ENCODE results near the gene GHRL. TPM values are rescaled to one million over a fixed set of nuclear protein-coding genes. Genes with fewer than 3 reads are reported as not detected.
"Not testable (repeated sequence)": the region's sequence is repeated elsewhere in the genome, so short reads cannot be mapped to it uniquely, and the experiment has no call there.

The GHRL gene
- total and polyA plus RNA-seq, 9 donors: 0.39 to 3.7 (median 0.76) TPM

DNA sequence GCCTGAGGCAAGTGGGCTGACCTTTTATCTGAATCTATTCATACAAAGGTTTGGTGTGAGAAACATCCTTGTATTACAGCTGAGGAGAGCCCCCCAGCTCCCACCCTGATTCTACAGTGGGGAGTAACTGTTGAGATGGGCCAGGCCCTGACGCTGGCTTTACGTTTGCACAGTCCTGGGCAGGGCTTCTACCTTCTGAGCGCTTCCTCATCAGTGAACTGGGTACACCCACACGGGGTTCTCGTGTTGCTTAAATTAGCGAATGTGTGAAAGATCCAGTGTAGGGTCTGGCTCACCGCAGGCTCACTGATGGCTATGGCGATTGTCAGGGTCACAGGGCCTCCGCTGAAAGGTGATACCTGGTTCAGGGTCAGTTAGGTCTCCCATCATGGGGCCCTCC lies 7.3 kb upstream of the GHRL start:
- H3K4me1 ChIP-seq (ENCODE audit: control insufficient read depth, insufficient read depth, low read length): no peaks in the 10 kb centered on the region
- H3K27ac ChIP-seq (ENCODE audit: low read length): no peak overlapping the region
- H3K27me3 ChIP-seq (ENCODE audit: control insufficient read depth, insufficient read depth, low read length): no peaks in the 10 kb centered on the region
- H3K9me3 ChIP-seq (replicated peaks; ENCODE audit: control insufficient read depth, low read depth, low read length): no peaks in the 10 kb centered on the region
- DNase-seq: no peak
- 74% methylated on average over 9 of the region's 9 CpGs for WGBS (ENCODE audit: insufficient coverage)
- no peak overlapping the region for H3K4me3 ChIP-seq (ENCODE audit: low read length)
- peaks cover 48% of the 10 kb centered on the region for H3K36me3 ChIP-seq (ENCODE audit: control insufficient read depth, insufficient read depth, low read length)

DNA sequence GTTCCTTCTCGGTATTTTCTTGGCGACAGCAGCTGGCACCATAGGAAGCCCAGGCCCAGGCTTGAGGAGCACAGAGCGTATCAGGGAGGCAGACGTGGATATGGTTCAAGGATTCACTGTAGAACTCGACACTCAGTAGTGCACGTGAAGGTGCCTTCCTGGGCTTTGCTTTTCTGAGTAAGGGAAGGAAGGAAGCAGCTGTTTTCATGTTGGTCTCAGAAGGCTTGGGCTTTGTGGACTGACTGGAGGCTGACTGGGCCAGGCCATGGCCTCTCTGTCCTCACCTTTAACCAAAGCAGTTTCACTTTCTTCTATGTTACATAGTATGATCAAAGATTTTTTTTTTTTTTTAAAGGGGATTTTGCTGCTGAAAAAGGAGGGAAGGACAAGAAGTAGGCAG lies 6.9 kb upstream of the GHRL start:
- Histone ChIP-seq H3K36me3 (ENCODE audit: control insufficient read depth, insufficient read depth, low read length) (peaks cover 44% of the 10 kb centered on the region), H3K27ac (ENCODE audit: low read length) (no peak overlapping the region)
- 30% methylated on average over 5 of the region's 6 CpGs for WGBS (ENCODE audit: insufficient coverage)

DNA sequence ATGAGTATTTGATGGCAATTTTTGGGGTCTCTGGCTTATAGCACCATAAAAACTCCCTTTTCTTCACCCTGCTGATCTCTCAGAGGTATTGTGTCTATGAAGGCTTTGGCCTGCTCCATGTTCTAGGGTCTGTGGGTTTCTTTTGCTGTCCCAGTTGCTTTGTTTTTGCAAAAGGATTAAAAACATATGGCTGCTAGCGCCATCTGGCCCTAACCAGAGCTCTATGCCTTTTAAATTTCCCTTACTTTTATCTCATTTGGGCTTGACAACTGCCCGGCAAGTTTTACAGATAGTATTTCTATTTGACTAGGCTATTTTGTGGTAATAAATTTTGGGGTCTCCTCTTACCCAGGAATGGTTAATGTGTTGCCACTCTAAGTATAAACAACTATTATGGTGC lies 6.4 kb upstream of the GHRL start:
- no peak for DNase-seq
- H3K36me3 ChIP-seq (ENCODE audit: control insufficient read depth, insufficient read depth, low read length): peaks cover 38% of the 10 kb centered on the region
- H3K27ac ChIP-seq (ENCODE audit: low read length): no peak overlapping the region
- no peak overlapping the region for H3K4me3 ChIP-seq (ENCODE audit: low read length)
- no peaks in the 10 kb centered on the region for H3K27me3 ChIP-seq (ENCODE audit: control insufficient read depth, insufficient read depth, low read length)
- WGBS (ENCODE audit: insufficient coverage): no CpG with 5 or more reads among the region's 2 CpGs
- H3K4me1 ChIP-seq (ENCODE audit: control insufficient read depth, insufficient read depth, low read length): no peaks in the 10 kb centered on the region
- no peaks in the 10 kb centered on the region for H3K9me3 ChIP-seq (replicated peaks; ENCODE audit: control insufficient read depth, low read depth, low read length)

More for the DNA sequence above, 6.9 kb upstream of the GHRL start:
- DNase-seq: no peak
- H3K4me3 ChIP-seq (ENCODE audit: low read length): no peak overlapping the region
- no peaks in the 10 kb centered on the region for H3K9me3 ChIP-seq (replicated peaks; ENCODE audit: control insufficient read depth, low read depth, low read length)
- no peaks in the 10 kb centered on the region for H3K4me1 ChIP-seq (ENCODE audit: control insufficient read depth, insufficient read depth, low read length)
- no peaks in the 10 kb centered on the region for H3K27me3 ChIP-seq (ENCODE audit: control insufficient read depth, insufficient read depth, low read length)

DNA sequence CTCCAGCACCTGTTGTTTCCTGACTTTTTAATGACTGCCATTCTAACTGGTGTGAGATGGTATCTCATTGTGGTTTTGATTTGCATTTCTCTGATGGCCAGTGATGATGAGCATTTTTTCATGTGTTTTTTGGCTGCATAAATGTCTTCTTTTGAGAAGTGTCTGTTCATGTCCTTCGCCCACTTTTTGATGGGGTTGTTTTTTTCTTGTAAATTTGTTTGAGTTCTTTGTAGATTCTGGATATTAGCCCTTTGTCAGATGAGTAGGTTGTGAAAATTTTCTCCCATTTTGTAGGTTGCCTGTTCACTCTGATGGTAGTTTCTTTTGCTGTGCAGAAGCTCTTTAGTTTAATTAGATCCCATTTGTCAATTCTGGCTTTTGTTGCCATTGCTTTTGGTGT lies 5.3 kb upstream of the GHRL start:
- DNase-seq; H3K27ac ChIP-seq (ENCODE audit: low read length); H3K9me3 ChIP-seq (replicated peaks; ENCODE audit: control insufficient read depth, low read depth, low read length); H3K4me1 ChIP-seq (ENCODE audit: control insufficient read depth, insufficient read depth, low read length); H3K4me3 ChIP-seq (ENCODE audit: low read length); H3K27me3 ChIP-seq (ENCODE audit: control insufficient read depth, insufficient read depth, low read length): not testable (repeated sequence)
- H3K36me3 ChIP-seq (ENCODE audit: control insufficient read depth, insufficient read depth, low read length): peaks cover 27% of the 10 kb centered on the region
- WGBS (ENCODE audit: insufficient coverage): no CpG with 5 or more reads among the region's 1 CpG

DNA sequence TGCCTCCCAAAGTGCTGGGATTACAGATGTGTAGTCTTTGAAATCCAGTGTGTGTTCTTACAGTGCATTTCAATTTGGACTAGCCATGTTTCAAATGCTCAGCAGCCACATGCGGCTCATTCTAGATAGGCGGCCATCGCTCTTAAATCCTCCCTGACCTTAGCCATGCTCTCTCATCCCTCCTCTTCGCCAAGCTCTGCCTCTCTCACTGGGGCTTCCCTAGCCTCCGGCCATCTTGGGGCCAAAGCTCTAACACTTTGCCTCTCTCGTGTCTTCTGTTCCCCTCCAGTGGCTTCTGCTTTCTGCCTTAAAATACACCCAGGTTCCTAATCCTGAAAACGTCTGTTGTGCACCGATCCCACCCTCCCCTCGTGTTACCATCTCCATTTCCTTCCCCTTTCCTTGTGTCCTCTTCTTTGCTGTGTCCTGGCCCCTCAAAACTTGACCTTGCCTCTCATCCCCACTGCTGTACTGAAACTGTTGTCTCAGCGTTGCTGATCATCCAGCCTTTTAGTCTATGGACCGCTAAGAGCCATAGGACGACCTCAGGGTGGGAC lies 1.4 kb upstream of the GHRL start:
- Histone ChIP-seq H3K4me1 (ENCODE audit: control insufficient read depth, insufficient read depth, low read length) (no peaks in the 10 kb centered on the region), H3K9me3 (replicated peaks; ENCODE audit: control insufficient read depth, low read depth, low read length) (no peaks in the 10 kb centered on the region), H3K27me3 (ENCODE audit: control insufficient read depth, insufficient read depth, low read length) (no peaks in the 10 kb centered on the region), H3K27ac (ENCODE audit: low read length) (no peak overlapping the region), H3K4me3 (ENCODE audit: low read length) (no peak overlapping the region), H3K36me3 (ENCODE audit: control insufficient read depth, insufficient read depth, low read length) (peaks cover 5% of the 10 kb centered on the region)
- no peak for DNase-seq
- 91% methylated on average over 11 of the region's 12 CpGs for WGBS (ENCODE audit: insufficient coverage)

DNA sequence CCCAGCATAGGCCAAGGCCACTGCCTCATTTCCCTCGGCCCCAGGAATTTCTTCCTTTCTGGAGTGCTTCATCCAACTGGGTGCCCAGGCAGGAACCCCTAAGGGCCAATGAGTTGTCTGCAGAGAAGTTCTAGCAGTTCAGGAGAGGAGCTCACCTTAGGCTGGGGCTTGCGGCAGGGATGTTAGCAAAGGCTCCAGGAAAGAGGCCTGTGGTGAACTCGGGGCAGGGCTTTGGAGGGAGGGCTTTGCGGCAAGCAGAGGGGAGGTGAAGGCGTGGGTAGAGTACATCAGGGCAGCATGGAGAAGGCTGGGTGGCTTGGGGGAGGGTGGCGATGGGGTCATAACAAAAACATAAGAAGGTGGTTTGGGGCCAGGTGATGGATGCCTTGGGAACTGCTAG lies 1.1 kb downstream of the GHRL start:
- H3K9me3 ChIP-seq (replicated peaks; ENCODE audit: control insufficient read depth, low read depth, low read length): no peaks in the 10 kb centered on the region
- 91% methylated on average over 6 of the region's 6 CpGs for WGBS (ENCODE audit: insufficient coverage)

DNA sequence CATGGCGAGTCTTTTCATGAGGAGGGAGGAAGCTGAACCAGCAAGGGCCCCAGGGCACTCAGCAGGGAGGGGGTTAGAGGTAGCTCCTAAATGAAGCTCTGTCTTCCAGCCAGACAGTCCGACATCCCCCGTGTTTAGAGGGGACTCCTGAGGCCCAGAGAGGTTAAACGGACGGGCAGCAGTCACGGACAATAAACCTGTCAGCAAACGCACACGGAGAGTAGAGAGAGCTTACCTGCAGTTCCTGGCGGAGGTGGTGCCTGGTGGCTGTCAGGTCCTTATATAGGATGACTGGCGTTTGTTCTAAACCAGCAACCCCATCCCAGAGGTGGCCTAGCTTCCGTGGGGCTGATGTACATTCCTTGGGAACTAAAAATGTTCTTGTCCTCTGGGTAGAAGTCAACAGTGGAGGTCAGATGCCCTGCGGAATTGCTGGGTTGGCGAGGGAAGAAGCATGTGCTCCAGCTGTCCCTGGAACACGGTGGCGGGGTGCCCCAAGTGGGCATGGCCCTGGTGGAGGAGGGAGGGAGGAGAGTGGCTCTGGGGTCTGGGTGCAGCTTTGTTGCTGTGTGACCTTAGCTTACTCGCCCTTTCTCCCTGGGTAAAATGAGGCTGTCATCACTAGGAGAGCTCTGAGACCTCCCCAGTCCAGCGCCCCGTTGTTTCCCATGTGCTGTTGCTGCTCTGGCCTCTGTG lies 2.1 kb downstream of the GHRL start:
- no peaks in the 10 kb centered on the region for H3K9me3 ChIP-seq (replicated peaks; ENCODE audit: control insufficient read depth, low read depth, low read length)
- H3K27me3 ChIP-seq (ENCODE audit: control insufficient read depth, insufficient read depth, low read length): no peaks in the 10 kb centered on the region
- WGBS (ENCODE audit: insufficient coverage): 46% methylated on average over 16 of the region's 18 CpGs
- peaks cover 36% of the 10 kb centered on the region for H3K36me3 ChIP-seq (ENCODE audit: control insufficient read depth, insufficient read depth, low read length)
- no peaks in the 10 kb centered on the region for H3K4me1 ChIP-seq (ENCODE audit: control insufficient read depth, insufficient read depth, low read length)
- no peak overlapping the region for H3K27ac ChIP-seq (ENCODE audit: low read length)
- no peak overlapping the region for H3K4me3 ChIP-seq (ENCODE audit: low read length)
- no peak for DNase-seq

More for the DNA sequence above, 1.1 kb downstream of the GHRL start:
- Histone ChIP-seq H3K27me3 (ENCODE audit: control insufficient read depth, insufficient read depth, low read length) (no peaks in the 10 kb centered on the region), H3K36me3 (ENCODE audit: control insufficient read depth, insufficient read depth, low read length) (peaks cover 27% of the 10 kb centered on the region), H3K4me3 (ENCODE audit: low read length) (no peak overlapping the region), H3K4me1 (ENCODE audit: control insufficient read depth, insufficient read depth, low read length) (no peaks in the 10 kb centered on the region), H3K27ac (ENCODE audit: low read length) (no peak overlapping the region)
- DNase-seq: no peak

DNA sequence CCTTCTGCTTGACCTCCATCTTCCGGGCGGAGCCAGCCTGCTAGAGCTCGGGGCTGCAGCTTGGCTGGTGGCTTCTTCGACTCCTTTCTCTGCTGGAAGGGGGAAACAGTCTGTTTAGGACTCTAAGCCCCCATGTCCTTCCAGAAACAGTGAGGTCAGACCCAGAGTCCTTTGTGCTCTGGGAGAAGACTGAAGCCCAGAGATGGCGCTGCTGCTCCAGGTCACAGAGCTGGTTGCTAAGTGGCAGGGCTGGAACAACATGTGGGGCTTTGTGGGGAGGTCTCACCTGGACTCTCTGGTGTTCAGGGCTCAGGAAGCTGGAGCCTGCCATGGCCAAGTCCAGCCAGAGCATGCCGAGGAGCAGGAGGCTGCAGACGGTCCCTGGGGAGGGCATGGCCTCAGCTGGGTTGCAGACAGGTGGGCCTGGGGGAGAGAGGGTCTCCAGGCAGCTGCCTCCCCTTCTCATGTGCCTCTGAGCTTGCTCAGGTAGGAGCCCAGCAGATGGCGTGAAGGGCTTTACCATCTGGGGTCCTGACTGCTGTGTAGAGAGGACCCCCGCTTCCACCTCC lies 2.9 kb downstream of the GHRL start:
- H3K36me3 ChIP-seq (ENCODE audit: control insufficient read depth, insufficient read depth, low read length): peaks cover 38% of the 10 kb centered on the region
- DNase-seq: no peak
- H3K27me3 ChIP-seq (ENCODE audit: control insufficient read depth, insufficient read depth, low read length): no peaks in the 10 kb centered on the region
- H3K27ac ChIP-seq (ENCODE audit: low read length): no peak overlapping the region
- 86% methylated on average over 1 of the region's 9 CpGs for WGBS (ENCODE audit: insufficient coverage)
- H3K4me3 ChIP-seq (ENCODE audit: low read length): no peak overlapping the region
- no peaks in the 10 kb centered on the region for H3K4me1 ChIP-seq (ENCODE audit: control insufficient read depth, insufficient read depth, low read length)
- H3K9me3 ChIP-seq (replicated peaks; ENCODE audit: control insufficient read depth, low read depth, low read length): no peaks in the 10 kb centered on the region

DNA sequence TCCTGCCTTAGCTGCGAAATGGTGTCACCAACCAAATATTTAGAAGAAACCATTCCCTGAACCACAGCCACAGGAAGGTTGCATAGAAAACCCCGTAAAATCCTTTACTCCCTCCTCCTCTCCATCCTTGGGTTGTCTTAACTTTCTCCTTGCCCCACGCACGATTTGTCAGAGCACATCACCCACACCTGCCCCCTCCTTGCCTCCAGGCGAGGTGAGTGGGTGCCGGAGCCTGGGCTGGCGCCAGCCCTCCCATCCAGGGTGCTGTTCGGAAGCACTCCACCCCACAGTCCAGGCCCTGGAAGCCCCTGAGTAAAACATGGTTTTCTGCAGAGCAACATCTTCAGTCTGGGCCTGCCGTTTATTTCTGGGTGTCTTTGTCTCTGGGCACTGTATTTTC lies 3.7 kb downstream of the GHRL start:
- Histone ChIP-seq H3K4me1 (ENCODE audit: control insufficient read depth, insufficient read depth, low read length) (no peaks in the 10 kb centered on the region), H3K36me3 (ENCODE audit: control insufficient read depth, insufficient read depth, low read length) (peaks cover 44% of the 10 kb centered on the region), H3K9me3 (replicated peaks; ENCODE audit: control insufficient read depth, low read depth, low read length) (no peaks in the 10 kb centered on the region), H3K4me3 (ENCODE audit: low read length) (no peak overlapping the region), H3K27ac (ENCODE audit: low read length) (no peak overlapping the region), H3K27me3 (ENCODE audit: control insufficient read depth, insufficient read depth, low read length) (no peaks in the 10 kb centered on the region)
- no peak for DNase-seq
- 95% methylated on average over 9 of the region's 9 CpGs for WGBS (ENCODE audit: insufficient coverage)

DNA sequence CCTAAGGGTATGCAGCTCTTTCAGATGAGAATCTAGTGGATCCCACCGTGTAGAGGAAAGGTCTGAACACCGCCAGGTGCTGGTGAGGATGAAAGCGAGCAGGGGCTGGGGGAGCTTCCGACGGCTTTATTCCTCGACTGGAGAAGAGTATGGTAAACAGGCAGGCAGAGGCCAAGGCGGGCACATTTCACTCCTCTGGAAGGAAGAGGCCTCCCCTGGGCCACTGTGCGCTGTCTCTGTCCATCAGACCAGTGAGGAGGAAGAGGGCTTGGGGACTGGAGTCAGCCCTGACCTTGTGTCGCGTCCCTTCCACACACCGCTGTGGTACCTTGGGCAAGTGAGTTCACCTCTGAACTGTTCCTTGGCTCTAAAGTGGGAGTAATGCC lies 4.2 kb downstream of the GHRL start:
- Histone ChIP-seq H3K36me3 (ENCODE audit: control insufficient read depth, insufficient read depth, low read length) (peaks cover 48% of the 10 kb centered on the region), H3K4me1 (ENCODE audit: control insufficient read depth, insufficient read depth, low read length) (no peaks in the 10 kb centered on the region), H3K4me3 (ENCODE audit: low read length) (no peak overlapping the region), H3K27me3 (ENCODE audit: control insufficient read depth, insufficient read depth, low read length) (no peaks in the 10 kb centered on the region), H3K9me3 (replicated peaks; ENCODE audit: control insufficient read depth, low read depth, low read length) (no peaks in the 10 kb centered on the region), H3K27ac (ENCODE audit: low read length) (no peak overlapping the region)
- DNase-seq: no peak
- WGBS (ENCODE audit: insufficient coverage): 94% methylated on average over 7 of the region's 11 CpGs
